GM18505 (cell line): ENCODE data around the gene HBE1.
"Not testable (repeated sequence)": the region's sequence is repeated elsewhere in the genome, so short reads cannot be mapped to it uniquely, and the experiment has no call there.

ENCODE experiments used
- ATAC-seq: cut with Tn5 transposase; IDR thresholded peaks from one replicate; pipeline ENCODE4 v1.9.1; 2021; ENCODE audit not compliant: unreplicated experiment
- POLR2A ChIP-seq: IDR thresholded peaks from 4 replicates; pipeline ENCODE4 v1.6.1; 2011; ENCODE audit warnings: borderline replicate concordance; ENCODE audit not compliant: insufficient read depth, insufficient read length; ENCODE audit errors: extremely low read depth

Gene HBE1

DNA sequence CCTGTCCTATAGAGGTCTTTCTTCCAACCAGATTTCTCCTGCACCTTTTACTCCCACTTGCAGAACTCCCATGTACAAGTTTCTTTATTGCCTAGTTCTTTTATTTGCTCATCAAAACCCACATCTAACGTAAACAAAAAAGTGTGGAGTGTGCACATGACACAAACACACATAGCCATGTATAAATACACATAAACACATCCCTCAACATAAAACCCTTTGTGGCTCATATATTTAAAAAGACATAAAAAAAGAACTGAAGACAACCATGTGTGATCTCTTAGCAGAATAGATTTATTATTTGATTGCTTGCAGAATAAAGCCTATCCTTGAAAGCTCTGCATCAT is 16.9 kb downstream of the HBE1 start:
- ATAC-seq, result no peak
- no peak for TF ChIP-seq POLR2A

DNA sequence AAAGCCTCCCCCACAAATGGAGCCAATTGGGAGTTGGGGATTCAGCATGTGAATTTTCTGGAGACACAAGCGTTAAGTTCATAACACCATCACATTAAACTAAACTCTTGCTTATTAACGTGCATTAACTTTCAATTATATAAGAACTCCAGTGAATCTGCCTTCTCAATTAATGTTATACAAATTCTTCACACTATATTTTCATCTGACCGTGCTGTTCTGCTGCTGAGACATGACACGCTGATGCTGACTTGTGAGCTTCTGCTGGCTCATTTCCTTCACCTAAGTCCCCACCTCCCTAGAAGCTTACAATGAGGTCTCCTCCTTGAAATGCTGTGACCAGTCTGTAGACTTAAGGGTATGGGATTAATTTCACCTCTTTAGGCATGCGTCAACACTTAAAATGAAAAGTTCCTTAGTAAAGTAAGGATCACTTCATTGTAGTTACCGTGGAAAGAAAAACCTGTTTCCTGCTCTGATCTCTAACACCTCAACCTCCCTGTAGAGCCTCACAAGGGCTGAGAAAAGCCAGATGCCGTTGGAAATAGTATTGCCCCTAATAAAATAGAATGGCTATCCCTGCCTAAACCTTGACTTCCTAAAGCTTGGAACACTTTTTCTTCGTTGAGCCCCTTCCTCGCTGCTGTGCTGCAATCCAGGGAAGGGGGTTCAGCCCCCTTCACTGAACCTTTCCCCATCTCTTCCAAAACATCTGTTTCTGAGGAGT is 17.4 kb downstream of the HBE1 start:
- TF ChIP-seq POLR2A, result no peak
- ATAC-seq, result no peak

DNA sequence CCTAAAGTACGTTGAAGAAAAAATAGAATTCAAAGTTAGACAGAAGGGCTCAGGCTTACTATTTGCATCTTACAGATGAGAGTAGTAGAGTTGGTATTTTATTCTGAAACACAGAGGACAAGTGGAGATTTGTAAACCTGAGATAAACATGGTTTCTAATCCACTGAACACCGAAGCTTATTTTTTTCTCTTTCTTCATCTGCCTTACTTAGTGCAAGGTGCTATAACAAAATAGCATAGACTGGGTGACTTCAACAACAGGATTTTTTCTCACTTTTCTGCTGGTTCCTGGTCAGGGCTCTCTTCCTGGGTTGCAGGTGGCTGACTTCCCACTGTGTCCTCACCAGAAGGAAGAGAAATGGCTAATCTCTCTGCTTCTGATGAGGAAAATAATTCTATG is 18.0 kb downstream of the HBE1 start:
- no peak for TF ChIP-seq POLR2A
- no peak for ATAC-seq

DNA sequence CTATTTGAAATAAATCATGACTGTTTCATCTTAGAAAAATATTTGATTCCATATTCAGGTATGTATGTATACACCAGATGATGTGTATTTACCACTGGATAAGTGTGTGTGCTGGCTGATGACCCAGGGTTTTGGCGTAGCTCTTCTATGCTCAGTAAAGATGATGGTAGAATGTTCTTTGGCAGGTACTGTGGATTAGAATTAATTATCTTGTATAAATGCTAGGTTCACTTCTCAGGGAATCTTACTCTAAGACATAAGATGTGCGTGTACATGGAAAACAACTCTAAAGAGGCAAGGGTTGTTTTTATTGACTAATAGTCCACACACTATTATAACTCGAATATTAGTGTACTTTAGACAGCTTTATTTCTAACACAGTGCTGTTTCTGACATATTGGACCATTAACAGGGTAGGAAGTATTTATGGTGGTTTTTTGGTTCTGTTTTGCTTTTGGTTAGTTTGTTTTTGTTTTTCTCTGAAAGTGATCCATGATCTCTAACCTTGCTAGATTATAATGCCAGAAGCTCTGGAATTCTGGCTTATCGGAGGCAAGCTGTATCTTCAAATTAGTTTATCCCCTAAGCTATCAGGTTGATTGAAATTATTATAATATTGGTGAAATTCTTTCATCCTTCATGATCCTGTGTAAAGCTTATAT is 19.1 kb downstream of the HBE1 start:
- no peak for ATAC-seq
- TF ChIP-seq POLR2A, result no peak

DNA sequence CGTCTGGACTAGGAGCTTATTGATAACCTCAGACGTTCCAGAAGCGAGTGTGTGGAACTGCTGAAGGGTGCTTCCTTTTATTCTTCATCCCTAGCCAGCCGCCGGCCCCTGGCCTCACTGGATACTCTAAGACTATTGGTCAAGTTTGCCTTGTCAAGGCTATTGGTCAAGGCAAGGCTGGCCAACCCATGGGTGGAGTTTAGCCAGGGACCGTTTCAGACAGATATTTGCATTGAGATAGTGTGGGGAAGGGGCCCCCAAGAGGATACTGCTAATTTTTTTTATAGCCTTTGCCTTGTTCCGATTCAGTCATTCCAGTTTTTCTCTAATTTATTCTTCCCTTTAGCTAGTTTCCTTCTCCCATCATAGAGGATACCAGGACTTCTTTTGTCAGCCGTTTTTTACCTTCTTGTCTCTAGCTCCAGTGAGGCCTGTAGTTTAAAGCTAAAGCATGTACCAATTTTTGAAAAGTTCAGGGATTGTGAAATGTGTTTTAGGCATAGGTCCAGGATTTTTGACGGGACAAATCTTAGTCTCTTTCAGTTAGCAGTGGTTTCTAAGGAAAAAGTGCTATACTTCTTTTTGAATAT is 19.8 kb downstream of the HBE1 start, which contains the start of gene HBG1:
Gene HBG1, minus strand, starts transcription at position 51 of the 590 bp plus-strand sequence. CDS start 53 bp downstream, outside the sequence.
- ATAC-seq, result not testable (repeated sequence)

DNA sequence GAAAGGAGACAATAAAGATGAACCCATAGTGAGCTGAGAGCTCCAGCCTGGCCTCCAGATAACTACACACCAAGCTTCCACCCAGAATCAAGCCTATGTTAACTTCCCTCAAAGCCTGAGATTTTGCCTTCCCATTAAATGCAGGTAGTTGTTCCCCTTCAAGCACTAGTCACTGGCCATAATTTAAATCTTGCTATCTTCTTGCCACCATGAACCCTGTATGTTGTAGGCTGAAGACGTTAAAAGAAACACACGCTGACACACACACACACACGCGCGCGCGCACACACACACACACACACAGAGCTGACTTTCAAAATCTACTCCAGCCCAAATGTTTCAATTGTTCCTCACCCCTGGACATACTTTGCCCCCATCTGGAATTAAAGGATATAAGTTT is 21.2 kb downstream of the HBE1 start:
- not testable (repeated sequence) for ATAC-seq

DNA sequence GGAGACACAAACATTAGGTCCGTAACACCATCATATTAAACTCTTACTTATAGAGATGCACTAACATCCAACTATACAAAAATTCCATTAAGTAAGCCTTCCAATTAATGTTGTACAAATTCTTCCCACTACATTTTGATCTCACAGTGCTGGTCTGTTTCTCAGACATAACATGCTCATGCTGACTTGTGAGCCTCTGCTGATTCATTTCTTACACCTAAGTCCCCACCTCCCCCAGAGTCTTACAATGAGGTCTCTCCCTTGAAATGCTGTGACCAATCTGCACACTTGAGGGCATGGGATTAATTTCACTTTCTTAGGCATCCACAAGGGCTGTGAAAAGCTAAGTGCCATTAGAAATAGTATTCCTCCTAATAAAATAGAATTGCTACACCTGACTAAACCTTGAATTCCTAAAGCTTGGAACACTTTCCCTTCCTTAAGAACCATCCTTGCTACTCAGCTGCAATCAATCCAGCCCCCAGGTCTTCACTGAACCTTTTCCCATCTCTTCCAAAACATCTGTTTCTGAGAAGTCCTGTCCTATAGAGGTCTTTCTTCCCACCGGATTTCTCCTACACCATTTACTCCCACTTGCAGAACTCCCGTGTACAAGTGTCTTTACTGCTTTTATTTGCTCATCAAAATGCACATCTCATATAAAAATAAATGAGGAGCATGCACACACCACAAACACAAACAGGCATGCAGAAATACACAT is 22.1 kb downstream of the HBE1 start:
- no peak for TF ChIP-seq POLR2A
- no peak for ATAC-seq

DNA sequence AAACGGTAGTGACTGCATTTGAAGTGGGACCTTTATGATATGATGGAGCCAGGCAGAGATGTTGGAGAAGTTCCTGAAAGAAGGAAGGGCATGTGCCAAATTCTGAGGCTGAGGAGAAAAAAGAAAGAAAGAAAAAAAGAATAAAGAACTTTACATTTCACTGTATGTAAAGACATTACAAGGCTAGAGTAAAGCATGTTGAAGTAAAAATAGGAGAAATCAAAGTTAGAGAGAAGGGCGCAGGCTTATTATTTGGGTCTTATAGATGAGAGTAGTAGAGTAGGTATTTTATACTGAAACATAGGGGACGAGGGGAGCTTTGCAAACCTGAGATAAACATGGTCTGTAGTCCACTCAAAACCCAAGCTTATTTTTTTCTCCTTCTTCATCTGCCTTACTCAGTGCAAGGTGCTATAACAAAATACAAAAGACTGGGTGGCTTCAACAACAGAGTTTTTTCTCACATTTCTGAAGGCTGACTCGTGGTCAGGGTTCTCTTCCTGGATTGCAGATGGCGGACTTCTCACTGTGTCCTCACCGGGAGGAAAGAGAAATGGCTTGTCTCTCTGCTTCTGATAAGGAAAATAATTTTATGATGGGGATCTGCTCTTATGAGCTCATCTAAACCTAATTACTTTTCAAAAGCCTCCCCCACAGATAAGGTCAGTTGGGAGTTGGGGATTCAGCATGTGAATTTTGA is 22.8 kb downstream of the HBE1 start:
- no peak for TF ChIP-seq POLR2A

DNA sequence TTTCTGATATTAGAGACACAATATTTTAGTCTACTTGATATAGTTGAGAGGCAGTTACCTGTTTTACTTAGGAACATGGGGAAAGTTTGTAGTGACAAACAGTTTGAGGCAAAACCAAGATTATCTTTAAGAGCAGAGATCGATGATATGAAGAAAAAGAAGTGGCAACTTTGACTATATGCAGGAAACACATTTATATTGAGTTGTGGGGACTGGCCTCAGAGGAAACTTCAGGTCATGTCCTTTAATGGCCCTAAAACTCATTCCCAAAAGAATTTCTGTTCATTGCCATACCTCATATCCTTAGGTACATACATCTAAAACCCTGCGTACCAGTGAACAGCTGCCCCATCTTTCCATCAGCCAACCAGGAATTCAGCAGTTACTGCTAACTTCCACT is 24.6 kb downstream of the HBE1 start:
- TF ChIP-seq POLR2A, result no peak
- no peak for ATAC-seq

More for the DNA sequence above, 22.8 kb downstream of the HBE1 start:
- ATAC-seq, result no peak

DNA sequence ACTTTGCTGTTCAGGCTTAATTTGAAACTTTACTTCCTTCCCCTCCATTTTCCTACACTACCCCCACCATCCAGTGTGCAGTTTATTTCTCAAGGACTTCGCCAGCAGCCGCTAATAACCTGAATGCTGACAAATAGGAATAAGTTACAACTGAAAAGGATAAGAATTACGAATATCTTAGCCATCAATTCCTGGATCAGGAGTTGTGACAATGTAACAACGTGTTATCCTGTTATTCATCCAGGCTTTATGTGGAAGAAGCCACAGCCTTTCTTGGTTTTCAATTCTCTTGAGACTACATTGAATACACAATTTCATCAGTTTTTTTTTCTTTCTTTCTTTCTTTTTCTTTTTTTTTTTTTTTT is 25.9 kb downstream of the HBE1 start:
- ATAC-seq, result no peak
- no peak for TF ChIP-seq POLR2A

DNA sequence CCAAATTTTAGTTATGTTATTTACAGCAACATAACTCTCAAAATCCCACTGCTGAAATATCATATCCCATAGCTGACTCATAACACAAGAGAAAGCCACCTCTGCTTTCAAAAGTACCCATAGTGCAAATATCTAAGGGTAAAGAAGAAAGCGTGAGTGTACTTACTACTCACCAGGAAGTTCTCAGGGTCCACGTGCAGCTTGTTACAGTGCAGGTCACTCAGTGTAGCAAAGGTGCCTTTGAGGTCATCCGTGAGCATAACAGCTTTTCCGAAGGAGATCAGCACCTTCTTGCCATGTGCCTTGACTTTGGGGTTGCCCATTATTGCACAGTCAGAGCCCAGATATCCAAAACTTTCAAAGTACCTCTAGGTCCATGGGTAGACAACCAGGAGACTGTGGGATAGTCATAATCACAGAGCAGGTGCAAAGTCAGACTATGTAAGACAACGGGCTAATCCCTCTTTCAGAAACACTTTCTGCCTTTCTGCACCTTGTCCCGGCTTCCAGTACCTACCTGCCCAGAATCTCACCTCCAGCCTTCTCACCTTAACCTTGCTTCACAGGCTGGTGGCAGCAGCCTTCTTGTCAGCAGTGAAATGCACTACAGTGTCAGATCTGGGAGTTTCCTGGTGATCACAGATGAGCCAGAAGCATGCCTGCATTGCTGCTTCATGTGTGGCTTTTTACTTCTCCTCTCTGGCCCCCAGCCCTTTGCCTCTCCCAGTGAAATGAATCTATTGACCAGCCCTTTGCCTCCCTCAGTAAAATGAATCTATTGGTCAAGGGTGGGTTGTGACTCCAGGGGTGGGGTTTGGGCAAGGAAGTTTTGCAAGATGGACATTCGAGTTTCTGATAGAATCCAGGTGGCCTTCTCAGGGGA is 26.6 kb downstream of the HBE1 start:
- TF ChIP-seq POLR2A, result no peak
- ATAC-seq, result no peak

DNA sequence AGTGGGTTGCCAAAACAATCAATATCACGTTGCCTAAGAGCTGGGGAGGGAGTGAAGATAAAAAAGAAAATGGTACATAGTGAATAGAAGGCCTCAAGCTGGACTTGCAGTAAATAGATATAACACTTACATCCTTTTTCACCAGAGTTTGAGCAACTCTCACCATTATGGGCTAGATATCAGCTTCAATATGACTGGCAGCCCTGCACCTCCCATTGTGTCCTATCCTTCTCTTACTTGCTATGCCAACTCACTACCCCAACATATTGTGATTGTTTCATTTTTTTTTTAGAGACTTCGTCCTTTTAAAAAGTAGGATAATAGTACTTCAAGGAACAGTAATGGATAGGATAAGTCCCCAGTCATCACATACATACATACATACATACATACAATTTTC is 27.5 kb downstream of the HBE1 start:
- no peak for TF ChIP-seq POLR2A
- ATAC-seq, result no peak
